ENCODE results near the gene PLEKHH3. TPM values are rescaled to one million over a fixed set of nuclear protein-coding genes. Genes with fewer than 3 reads are reported as not detected.
"Not testable (repeated sequence)": the region's sequence is repeated elsewhere in the genome, so short reads cannot be mapped to it uniquely, and the experiment has no call there.

The PLEKHH3 gene
- total RNA-seq, 1 experiment from 2014 or later = 32.2 TPM

DNA sequence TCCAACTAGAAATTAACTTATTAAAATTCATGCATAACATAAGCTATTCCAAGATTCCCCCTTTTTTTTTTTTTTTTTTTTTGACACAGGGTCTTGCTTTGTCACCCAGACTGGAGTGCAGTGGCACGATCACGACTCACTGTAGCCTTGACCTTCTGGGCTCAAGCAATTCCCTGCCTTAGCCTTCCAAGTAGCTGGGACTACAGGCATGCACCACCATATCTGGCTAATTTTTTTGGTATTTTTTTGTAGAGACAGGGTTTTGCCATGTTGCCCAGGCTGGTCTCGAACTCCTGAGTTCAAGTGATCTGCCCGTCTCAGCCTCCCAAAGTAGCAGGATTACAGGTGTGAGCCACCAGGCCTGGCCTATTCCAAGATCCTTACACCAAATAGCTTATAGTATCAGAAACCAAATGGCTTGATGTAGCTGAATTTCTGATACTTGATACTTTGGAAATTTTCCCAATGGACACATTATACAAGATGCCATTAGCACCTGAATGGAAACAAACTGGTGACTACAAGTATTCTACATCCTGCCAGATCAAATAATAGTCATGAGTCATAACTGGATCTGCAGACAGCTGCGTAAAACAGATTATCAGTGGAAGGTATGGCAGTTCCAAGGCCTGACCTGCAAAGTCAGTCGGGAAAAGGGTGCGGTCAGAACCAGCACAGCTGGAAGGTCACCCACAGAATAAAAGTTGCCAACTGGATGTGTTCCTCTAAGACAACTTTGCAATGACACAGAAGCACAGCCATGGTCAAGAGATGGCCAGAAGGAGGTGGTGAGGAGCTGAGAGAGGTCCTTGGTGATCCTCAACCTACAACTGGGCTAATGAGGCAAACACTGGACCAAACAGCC, 52.8 kb downstream of the PLEKHH3 start:
- ChIA-PET CTCF (no interaction called here), POLR2A (no interaction called here)
- BruUV-seq (replicated peaks) = no TSS peak
- Histone ChIP-seq H3K36me3 (ENCODE audit: control insufficient read depth, insufficient read depth, low read length) (no peaks in the 10 kb centered on the region), H3K4me3 (ENCODE audit: low read depth in 2 of 2, low read length in 2 of 2) (no peak overlapping the region), H3K4me1 (ENCODE audit: control insufficient read depth, insufficient read depth, low read length) (peaks cover 7% of the 10 kb centered on the region; the same call in 1 of the 2 replicates), H3K27ac (ENCODE audit: low read length) (peak overlapping the region; percentile 54; the same call in 1 of the 2 replicates), H3K9me3 (ENCODE audit: control insufficient read depth, insufficient read depth, low read depth, low read length) (no peaks in the 10 kb centered on the region), H3K27me3 (ENCODE audit: control insufficient read depth, insufficient read depth, low read length) (no peaks in the 10 kb centered on the region)
- TF ChIP-seq TCF7L2 (IDR thresholded peaks at IDR 0.05; ENCODE audit: low read depth, low read length) (no peak), SIN3A (IDR thresholded peaks at IDR 0.05; ENCODE audit: borderline replicate concordance, insufficient read depth, low read depth, low read length) (no peak), CTCF (IDR thresholded peaks at IDR 0.05) (no peak), POLR2AphosphoS5 (IDR thresholded peaks at IDR 0.05; ENCODE audit: low read depth, low read length) (no peak)
- TF ChIP-seq, protein P1, sequence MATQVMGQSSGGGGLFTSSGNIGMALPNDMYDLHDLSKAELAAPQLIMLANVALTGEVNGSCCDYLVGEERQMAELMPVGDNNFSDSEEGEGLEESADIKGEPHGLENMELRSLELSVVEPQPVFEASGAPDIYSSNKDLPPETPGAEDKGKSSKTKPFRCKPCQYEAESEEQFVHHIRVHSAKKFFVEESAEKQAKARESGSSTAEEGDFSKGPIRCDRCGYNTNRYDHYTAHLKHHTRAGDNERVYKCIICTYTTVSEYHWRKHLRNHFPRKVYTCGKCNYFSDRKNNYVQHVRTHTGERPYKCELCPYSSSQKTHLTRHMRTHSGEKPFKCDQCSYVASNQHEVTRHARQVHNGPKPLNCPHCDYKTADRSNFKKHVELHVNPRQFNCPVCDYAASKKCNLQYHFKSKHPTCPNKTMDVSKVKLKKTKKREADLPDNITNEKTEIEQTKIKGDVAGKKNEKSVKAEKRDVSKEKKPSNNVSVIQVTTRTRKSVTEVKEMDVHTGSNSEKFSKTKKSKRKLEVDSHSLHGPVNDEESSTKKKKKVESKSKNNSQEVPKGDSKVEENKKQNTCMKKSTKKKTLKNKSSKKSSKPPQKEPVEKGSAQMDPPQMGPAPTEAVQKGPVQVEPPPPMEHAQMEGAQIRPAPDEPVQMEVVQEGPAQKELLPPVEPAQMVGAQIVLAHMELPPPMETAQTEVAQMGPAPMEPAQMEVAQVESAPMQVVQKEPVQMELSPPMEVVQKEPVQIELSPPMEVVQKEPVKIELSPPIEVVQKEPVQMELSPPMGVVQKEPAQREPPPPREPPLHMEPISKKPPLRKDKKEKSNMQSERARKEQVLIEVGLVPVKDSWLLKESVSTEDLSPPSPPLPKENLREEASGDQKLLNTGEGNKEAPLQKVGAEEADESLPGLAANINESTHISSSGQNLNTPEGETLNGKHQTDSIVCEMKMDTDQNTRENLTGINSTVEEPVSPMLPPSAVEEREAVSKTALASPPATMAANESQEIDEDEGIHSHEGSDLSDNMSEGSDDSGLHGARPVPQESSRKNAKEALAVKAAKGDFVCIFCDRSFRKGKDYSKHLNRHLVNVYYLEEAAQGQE (IDR thresholded peaks at IDR 0.05; ENCODE audit: insufficient read depth in 1 of 2, low read depth in 2 of 2, low read length in 1 of 2) = no peak
- intact Hi-C loops (cut with micrococcal nuclease; ENCODE audit: unreplicated experiment) (no loop called here), in situ Hi-C loops (cut with HindIII; ENCODE audit: low pct_unique_long_range_greater_than_20kb, low sequenced_read_pairs) (no loop called here)
- ATAC-seq (peak; percentile 82), DNase-seq (ENCODE audit: low read depth, low spot score) (no peak)

GRCh38 chr17:42623271-42623670, 53.5 kb downstream of the PLEKHH3 start:
- in situ Hi-C loops (cut with HindIII; ENCODE audit: low pct_unique_long_range_greater_than_20kb, low sequenced_read_pairs) (no loop called here), intact Hi-C loops (cut with micrococcal nuclease; ENCODE audit: unreplicated experiment) (no loop called here)
- H3K27ac ChIP-seq (ENCODE audit: low read length) = no peak overlapping the region
- CTCF ChIA-PET = no interaction called here
- no TSS peak for BruUV-seq (replicated peaks)
- H3K27me3 ChIP-seq (ENCODE audit: control insufficient read depth, insufficient read depth, low read length) = no peaks in the 10 kb centered on the region
- H3K36me3 ChIP-seq (ENCODE audit: control insufficient read depth, insufficient read depth, low read length) = no peaks in the 10 kb centered on the region
- TF ChIP-seq SIN3A (IDR thresholded peaks at IDR 0.05; ENCODE audit: borderline replicate concordance, insufficient read depth, low read depth, low read length) = no peak
- no peak for TF ChIP-seq POLR2AphosphoS5 (IDR thresholded peaks at IDR 0.05; ENCODE audit: low read depth, low read length)
- TF ChIP-seq, protein P1 (IDR thresholded peaks at IDR 0.05; ENCODE audit: insufficient read depth in 1 of 2, low read depth in 2 of 2, low read length in 1 of 2) = no peak
- TF ChIP-seq CTCF (IDR thresholded peaks at IDR 0.05) = no peak
- no peak for TF ChIP-seq TCF7L2 (IDR thresholded peaks at IDR 0.05; ENCODE audit: low read depth, low read length)
- DNase-seq (ENCODE audit: low read depth, low spot score) (no peak), ATAC-seq (no peak)
- H3K4me3 ChIP-seq (ENCODE audit: low read depth in 2 of 2, low read length in 2 of 2) = no peak overlapping the region
- POLR2A ChIA-PET = no interaction called here
- peaks cover 10% of the 10 kb centered on the region for H3K4me1 ChIP-seq (ENCODE audit: control insufficient read depth, insufficient read depth, low read length)
- H3K9me3 ChIP-seq (ENCODE audit: control insufficient read depth, insufficient read depth, low read depth, low read length) = no peaks in the 10 kb centered on the region

GRCh38 chr17:42621987-42622386, 54.8 kb downstream of the PLEKHH3 start:
- H3K4me3 ChIP-seq (ENCODE audit: low read depth in 2 of 2, low read length in 2 of 2); H3K27ac ChIP-seq (ENCODE audit: low read length); H3K27me3 ChIP-seq (ENCODE audit: control insufficient read depth, insufficient read depth, low read length); DNase-seq (ENCODE audit: low read depth, low spot score); BruUV-seq (replicated peaks); H3K36me3 ChIP-seq (ENCODE audit: control insufficient read depth, insufficient read depth, low read length); CTCF ChIA-PET; ATAC-seq; intact Hi-C loops (cut with micrococcal nuclease; ENCODE audit: unreplicated experiment); in situ Hi-C loops (cut with HindIII; ENCODE audit: low pct_unique_long_range_greater_than_20kb, low sequenced_read_pairs); H3K9me3 ChIP-seq (ENCODE audit: control insufficient read depth, insufficient read depth, low read depth, low read length): not testable (repeated sequence)
- H3K4me1 ChIP-seq (ENCODE audit: control insufficient read depth, insufficient read depth, low read length) = peaks cover 14% of the 10 kb centered on the region
- POLR2A ChIA-PET = interaction anchor here (1.0 kb wide), 1 partner anchor 14 kb away, joined by 4 read pairs; no protein-coding TSS in a partner anchor
